AG09309 (cell line): ENCODE data around the gene PTPRU.
"Not testable (repeated sequence)": the region's sequence is repeated elsewhere in the genome, so short reads cannot be mapped to it uniquely, and the experiment has no call there.

Experiments
- DNase-seq: peaks from one replicate; pipeline ENCODE4 v3.0.0-alpha.2; 2010; ENCODE audit warnings: low read depth
- H3K4me3 ChIP-seq: 2 replicates; pipeline ENCODE4 v1.5.1; 2011; ENCODE audit warnings: mild to moderate bottlenecking, low read depth, low read length, moderate library complexity; ENCODE audit not compliant: control insufficient read depth
- CTCF ChIP-seq: IDR thresholded peaks from 2 replicates; pipeline ENCODE4 v1.5.1; 2011; ENCODE audit warnings: mild to moderate bottlenecking, low read depth, low read length, inconsistent platforms; ENCODE audit not compliant: insufficient read depth, control insufficient read depth; ENCODE audit errors: missing control alignments

The PTPRU gene

DNA sequence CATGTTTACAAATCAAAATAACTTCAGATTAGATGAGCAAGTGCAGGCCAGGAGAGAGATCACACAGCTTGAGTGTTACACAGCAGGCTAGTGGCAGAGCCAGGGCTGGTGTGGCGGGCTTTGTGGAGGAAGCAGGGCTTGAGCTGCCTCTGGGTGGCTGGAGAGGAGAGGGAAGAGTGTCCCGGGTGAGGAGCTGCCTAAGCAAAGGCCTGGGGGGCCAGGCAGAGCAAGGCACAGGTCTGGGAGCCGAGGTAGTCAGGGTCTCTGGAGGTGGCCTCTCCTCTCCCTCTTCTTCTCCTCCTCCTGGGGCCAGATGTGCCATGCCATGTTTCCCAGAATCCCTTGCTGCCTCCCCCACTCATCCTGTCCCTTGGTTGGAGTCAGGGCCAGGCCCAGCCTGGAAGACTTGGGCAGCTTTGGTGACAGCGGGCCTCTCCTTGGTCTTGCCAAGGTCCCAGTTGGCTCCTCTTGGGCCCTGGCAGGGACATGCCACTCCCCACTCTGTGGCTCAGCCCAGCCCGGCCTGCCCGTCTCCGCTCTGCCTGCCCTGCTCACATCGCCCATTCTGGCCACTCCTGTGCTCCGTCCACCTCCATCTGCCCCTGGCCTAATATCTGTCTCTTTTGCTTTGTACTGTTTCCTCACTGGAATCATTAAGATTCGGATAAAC, 70.3 kb downstream of the PTPRU start:
- no peak for TF ChIP-seq CTCF
- H3K4me3 ChIP-seq, result no peak overlapping the region
- no peak for DNase-seq

DNA sequence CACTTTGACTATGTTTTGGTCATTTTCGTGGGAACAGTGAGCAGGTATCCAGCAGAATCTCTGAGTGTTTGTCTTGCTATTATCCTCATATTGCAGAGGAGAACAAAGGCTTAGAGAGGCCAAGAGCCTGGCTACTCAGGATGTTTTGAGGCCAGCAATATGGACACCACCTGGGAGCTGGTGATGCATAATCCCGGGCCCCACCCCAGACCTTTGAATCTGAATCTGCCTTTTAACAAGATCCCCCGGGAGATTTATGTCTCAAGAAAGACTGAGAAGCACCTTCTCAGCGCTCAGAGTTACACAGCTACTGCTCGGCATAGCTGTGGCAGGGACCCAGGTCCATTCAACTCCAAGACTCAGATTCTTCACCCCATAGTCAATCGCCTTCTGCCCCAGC, 72.8 kb downstream of the PTPRU start:
- H3K4me3 ChIP-seq, result no peak overlapping the region
- no peak for DNase-seq
- TF ChIP-seq CTCF, result no peak

DNA sequence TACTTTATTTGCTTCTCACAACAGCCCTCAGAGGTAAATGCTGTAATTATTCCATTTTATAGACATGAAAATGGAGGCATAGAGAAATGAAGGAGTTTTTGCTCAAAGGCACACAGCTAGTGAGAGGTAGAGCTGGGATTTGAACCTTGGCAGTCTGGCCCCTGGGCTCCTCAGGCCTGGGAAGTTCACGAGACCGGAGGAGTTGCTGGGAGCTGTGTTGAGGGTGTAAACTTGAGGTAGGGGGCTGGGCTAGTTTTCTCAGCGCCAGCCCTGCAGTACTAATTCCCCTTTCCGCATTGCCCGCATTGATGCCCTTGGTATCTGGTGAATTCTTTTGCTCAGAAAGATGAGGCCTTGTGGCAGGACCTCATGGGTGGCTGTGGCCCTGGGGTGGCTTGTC, 73.3 kb downstream of the PTPRU start:
- no peak for DNase-seq
- TF ChIP-seq CTCF, result no peak
- H3K4me3 ChIP-seq, result no peak overlapping the region

GRCh38 chr1:29310616-29311180, 74.4 kb downstream of the PTPRU start:
- no peak for TF ChIP-seq CTCF
- no peak for DNase-seq
- H3K4me3 ChIP-seq, result no peak overlapping the region

GRCh38 chr1:29311352-29312030, 75.2 kb downstream of the PTPRU start:
- no peak overlapping the region for H3K4me3 ChIP-seq
- no peak for TF ChIP-seq CTCF
- no peak for DNase-seq

DNA sequence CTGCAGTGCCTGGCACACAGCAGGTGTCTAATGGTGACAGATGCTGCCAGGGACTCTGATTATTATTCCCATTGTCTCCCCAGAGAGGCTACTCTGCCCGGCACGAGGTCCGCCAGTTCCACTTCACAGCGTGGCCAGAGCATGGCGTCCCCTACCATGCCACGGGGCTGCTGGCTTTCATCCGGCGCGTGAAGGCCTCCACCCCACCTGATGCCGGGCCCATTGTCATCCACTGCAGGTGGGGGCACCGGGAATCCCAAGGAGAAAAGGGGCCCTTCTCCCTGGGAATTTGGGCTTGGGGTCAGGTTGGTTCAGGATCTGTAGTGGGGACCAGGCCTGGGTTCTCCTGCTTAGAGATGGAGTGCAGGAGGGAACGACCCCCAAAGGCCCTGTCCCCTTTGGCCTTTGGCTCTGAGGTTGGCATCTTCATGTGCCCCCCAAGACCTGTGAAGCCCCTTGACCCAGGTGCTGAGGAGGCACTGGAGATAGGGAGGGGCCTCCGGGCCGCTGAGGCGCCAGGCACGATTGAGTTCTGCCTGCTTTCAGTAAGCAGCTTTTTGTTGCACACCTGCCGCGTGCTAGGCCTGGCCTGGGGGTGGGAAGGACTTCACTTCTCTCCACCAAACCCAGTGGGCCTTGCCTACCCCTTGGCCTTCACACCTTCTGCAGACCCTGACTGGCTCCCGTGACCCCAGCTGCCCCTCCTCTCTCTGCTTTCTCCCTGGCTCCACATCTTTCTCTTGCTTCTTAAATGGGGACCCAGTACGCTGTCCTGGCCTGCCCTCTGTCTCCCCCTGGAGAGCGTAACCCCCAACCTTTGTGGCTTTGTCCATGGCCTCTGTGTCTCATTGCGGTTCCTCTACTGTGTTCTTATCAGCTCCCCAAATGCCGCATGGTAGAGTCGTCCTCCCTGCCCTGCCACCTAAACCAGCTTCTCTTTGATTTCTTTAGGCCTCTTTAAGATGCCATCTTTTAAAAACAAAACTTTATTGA, 76.4 kb downstream of the PTPRU start:
- no peak for TF ChIP-seq CTCF
- H3K4me3 ChIP-seq, result no peak overlapping the region
- no peak for DNase-seq

DNA sequence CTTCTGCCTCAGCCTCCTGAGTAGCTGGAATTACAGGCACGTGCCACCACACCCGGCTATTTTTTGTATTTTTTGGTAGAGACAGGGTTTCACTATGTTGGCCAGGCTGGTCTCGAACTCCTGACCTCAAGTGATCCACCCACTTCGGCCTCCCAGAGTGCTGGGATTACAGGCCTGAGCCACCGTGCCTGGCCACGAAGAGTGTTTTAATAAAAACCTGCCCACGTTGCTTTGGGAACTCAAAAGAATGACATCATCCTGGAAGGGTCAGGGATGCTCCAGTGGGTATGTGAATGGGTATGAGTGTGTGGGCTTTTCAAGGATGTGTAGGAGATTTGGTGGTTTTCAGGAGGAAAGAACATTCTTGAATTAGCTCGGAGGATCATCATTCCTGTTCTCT, 78.4 kb downstream of the PTPRU start:
- H3K4me3 ChIP-seq, DNase-seq: not testable (repeated sequence)
